Measurements from ENCODE around the gene TPK1.

DNA sequence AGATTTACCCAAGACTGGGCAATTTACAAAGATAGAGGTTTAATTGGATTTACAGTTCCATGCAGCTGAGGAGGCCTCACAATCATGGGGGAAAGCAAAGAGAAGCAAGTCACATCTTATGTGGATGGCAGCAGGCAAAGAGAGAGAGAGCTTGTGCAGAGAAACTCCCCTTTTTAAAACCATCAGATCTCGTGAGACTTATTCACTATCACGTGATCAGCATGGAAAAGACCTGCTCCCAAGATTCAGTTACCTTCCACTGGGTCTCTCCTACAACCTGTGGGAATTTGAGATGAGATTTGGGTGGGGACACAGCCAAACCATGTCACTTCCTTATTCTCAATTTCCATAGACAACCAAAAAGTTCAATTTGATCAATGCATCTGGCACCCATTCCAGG lies 407.4 kb downstream of the TPK1 start:
- TF ChIP-seq, protein P1, sequence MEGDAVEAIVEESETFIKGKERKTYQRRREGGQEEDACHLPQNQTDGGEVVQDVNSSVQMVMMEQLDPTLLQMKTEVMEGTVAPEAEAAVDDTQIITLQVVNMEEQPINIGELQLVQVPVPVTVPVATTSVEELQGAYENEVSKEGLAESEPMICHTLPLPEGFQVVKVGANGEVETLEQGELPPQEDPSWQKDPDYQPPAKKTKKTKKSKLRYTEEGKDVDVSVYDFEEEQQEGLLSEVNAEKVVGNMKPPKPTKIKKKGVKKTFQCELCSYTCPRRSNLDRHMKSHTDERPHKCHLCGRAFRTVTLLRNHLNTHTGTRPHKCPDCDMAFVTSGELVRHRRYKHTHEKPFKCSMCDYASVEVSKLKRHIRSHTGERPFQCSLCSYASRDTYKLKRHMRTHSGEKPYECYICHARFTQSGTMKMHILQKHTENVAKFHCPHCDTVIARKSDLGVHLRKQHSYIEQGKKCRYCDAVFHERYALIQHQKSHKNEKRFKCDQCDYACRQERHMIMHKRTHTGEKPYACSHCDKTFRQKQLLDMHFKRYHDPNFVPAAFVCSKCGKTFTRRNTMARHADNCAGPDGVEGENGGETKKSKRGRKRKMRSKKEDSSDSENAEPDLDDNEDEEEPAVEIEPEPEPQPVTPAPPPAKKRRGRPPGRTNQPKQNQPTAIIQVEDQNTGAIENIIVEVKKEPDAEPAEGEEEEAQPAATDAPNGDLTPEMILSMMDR (IDR thresholded peaks at IDR 0.05) = no peak
- no peak for TF ChIP-seq POLR2A (IDR thresholded peaks at IDR 0.05)

Data from right lobe of liver (tissue), 4 donors.